Skin of body (tissue), 2 donors: Measurements from ENCODE around the gene MMAB. TPM values are rescaled to one million over a fixed set of nuclear protein-coding genes. Genes with fewer than 3 reads are reported as not detected.

Experiments
- DNase-seq: peaks from one replicate; lab custom pipeline; 2025; lab: John Stamatoyannopoulos, UW
- total RNA-seq: library from RNA; depleted of rRNA; stranded (reverse); fragments of >200 nt; gene quantifications from one replicate; pipeline ENCODE4 v1.2.3, GENCODE V29; 2014

MMAB gene
- total RNA-seq, 1 donor from 2014 or later = 17.9 TPM

- DNase-seq = no peak
Observed at GRCh38 chr12:109586385-109587296, 13.3 kb upstream of the MMAB start.

- no peak for DNase-seq
Observed at GRCh38 chr12:109583733-109584132, 10.4 kb upstream of the MMAB start.

DNA sequence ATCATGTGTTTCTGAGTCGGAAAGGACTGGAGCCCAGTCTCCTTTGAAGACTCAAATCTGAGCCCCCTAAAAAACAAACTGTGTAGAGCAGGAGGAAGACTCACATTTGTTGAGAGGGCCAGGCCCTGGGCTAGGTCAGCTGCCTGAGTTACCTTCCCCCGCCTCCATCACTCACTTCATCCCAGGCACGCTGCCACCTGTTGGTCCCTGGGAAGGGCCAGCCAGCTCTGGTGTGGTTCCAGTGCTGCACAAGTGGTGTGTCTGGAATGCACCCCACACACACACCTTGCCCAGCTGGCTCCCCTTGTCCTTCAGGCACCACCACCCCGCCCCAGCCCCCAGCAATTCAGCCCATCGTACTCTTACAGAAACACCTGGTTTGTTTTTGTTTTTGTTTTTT is 9.3 kb upstream of the MMAB start:
- DNase-seq = no peak

DNA sequence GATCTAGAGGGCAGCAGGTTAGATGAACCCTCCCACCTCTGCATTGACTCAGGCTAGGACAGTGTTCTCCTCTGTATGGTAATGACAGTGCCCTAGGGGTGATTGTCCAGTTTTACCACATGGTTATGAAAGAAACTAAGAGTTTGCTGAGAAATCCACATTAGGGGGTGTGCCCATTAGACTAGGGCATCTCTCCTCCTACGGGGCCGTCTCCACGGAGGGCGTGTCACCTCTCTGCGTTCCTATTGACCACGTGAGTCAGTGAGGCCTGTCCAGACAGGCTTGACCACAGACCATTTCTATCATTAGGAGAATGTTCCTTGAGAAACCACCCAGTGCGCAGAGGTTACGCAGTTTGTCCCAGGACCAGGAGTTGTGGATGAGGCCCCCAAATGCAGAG is 8.6 kb upstream of the MMAB start:
- DNase-seq = no peak

DNA sequence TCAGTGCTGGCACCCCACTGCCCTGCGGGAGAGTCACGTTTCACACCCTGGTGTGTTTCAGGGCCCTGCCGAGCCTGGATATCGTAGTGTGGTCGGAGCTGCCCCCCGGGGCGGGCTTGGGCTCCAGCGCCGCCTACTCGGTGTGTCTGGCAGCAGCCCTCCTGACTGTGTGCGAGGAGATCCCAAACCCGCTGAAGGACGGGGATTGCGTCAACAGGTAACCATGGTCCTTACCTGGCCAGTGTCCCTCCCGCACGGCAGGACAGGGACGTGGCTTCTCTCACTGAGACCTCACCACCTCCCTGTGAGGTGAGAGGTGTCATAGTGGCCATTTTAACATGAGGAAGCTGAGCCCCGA is 8.0 kb upstream of the MMAB start:
- no peak for DNase-seq

DNA sequence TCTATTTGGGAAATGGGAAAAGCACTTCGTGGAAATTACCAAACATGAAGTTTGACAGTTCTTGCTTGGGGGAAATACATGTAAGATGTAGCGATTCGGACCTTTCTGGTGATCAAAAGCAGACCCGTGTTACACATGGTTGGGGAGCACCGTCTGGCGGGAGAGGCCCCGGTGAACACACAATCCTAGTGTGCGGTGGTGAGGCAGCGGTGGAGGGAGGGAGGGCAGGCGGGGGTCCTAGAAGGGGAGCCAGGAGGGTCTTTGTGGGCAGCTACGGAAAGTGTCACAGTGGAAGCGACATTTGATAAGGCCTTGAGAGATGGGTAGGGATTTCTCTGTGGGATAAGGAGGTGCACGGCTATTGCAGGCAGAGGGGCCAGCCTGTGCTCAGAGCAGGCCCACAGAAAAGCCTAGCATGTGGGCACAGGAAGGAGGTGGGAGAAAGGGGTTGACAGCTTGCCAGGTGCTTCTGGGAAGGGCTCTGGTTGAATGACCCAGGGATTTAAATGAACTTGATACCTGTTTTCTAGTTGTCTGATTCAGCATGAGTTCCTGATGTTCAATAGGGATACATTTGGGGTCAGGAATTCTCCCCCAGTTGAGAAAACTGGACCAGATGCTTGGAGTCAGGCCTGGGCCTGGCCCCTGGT is 7.5 kb upstream of the MMAB start:
- no peak for DNase-seq

- DNase-seq = no peak
Observed at GRCh38 chr12:109580272-109580671, 7.0 kb upstream of the MMAB start.

- no peak for DNase-seq
Observed at GRCh38 chr12:109579639-109580038, 6.3 kb upstream of the MMAB start.

DNA sequence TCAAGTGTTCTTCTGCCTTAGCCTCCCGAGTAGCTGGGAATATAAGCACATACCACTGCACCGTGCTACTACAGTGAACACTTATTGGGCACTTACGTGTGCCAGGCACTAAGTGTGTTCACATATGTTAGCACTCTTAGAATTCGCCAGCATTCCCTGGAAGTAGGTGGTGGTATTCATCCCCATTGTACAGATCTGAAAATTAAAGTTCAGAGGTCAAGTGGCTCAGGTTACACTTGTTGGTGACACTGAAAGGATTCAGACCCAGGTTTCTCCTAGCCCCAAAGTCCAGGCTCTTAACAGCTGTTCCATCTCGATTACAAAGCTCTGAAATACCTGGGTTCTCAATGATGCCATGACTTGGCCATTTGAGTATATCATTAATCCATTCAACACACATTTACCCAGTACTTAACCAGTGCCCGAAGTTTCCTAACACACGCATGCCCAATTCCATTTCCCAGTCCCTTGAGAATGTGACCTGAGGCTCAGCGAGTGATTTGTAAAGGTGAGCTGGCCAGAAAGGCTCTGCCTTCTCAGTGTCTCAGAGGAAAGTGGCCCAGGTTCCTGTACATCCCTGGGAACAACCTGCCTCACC is 5.1 kb upstream of the MMAB start:
- DNase-seq = no peak

- DNase-seq = no peak
Observed at GRCh38 chr12:109577311-109577710, 4.0 kb upstream of the MMAB start.

DNA sequence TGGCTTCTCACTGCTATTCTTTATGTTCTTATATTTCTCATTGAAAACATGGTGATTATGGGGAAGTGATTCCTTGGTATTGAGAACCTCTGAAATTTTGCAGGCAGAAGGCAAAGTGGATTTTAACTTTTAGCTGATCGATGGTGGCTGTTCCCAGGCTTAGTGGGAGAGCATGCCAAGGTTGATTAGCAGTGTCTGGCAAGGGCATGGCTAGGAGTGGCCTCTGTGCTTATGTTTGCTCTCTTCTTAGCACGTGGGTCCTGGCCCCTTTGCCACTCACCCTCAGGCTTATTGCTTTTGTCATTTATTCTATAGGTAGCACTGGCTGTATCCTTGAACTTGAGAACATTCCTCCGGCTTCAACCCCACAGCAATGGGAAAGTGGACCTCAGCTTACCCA is 2.4 kb upstream of the MMAB start:
- no peak for DNase-seq

DNA sequence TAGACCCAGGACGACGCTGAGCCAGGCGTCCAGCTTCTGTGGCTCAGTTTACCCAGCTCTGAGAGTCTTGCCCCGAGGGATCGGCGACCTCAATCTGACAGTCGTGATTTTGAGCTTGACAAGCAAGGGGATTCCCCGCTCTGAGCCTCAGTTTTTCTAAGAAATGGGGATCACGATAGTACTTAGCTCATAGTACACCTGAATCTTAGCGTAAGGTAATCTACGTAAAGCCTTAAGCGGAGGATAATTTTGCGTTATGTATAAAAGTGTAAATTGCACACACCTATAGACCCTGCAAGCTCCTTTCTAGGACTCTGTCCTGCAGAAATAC is 575 bp upstream of the MMAB start:
- DNase-seq = no peak

- DNase-seq = no peak
Observed at GRCh38 chr12:109572506-109572845, 828 bp downstream of the MMAB start.

DNA sequence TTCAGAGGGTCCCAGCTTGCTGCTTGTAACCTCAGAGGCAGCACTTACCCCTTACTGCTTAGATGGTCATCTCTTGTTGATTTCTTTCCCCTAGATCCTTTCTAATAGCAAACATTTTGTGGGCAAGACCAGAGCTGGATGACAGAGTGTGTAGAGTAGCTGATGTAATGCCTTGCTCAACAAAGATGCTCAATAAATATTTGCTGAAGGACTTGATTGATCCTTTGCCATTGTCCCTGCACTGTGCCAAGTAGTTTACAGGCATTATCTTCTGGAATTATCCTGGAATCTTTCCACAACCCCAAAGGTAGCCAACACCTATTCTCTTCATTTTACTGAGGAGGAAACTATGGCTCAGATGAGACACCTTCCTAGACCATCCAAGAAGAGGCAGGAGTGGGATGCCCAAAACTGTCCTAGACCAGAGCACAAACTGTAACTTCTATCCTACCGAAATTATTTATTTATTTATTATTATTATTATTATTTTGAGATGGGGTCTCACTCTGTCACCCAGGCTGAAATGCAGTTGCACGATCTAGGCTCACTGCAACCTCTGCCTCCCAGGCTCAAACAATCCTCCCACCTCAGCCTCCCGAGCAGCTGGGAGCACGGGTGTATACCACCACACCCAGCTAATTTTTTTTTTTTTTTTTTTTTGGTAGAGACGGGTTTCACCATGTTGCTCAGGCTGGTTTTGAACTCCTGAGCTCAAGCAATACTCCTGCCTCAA is 1.4 kb downstream of the MMAB start:
- DNase-seq = no peak

- no peak for DNase-seq
Observed at GRCh38 chr12:109568486-109568885, 4.8 kb downstream of the MMAB start.

GRCh38 chr12:109567967-109568366 is 5.3 kb downstream of the MMAB start:
- no peak for DNase-seq

DNA sequence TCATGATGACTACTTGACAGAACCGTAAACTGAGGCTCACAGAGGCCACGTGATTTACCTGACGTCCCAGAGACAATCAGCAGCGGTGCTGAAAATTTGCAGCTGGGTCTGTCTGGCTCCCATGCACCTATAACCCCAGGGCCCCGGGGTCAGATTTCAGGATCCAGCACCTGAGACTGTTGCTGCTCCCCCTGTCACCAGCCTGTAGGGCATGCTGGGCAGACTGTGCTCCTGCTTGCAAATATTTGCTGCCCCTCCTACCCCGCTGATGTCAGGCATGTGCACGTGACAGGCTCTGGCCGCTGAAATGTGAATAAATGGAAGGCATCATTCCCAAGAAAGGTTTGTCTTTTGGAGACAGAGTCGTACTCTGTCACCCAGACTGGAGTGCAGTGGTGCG is 6.0 kb downstream of the MMAB start:
- no peak for DNase-seq

DNA sequence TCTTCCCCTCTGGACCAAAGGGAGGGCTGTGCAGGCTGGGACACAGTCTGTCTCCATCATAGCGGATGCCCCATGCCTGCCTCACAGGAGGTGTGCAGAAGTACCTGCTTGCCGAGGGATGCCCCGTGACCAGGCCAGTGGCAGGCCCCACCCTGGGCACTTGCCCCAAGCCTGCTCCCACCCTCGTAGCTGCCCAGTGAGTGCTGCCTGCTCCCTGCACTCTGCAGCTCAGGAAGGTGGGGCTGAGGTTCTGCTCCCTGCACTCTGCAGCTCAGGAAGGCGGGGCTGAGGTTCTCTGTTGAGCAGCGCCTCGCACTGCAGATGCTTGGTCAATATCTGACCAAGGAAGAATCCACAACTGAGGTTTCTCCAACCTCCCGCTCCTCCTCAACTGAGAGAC is 6.9 kb downstream of the MMAB start:
- DNase-seq = no peak

DNA sequence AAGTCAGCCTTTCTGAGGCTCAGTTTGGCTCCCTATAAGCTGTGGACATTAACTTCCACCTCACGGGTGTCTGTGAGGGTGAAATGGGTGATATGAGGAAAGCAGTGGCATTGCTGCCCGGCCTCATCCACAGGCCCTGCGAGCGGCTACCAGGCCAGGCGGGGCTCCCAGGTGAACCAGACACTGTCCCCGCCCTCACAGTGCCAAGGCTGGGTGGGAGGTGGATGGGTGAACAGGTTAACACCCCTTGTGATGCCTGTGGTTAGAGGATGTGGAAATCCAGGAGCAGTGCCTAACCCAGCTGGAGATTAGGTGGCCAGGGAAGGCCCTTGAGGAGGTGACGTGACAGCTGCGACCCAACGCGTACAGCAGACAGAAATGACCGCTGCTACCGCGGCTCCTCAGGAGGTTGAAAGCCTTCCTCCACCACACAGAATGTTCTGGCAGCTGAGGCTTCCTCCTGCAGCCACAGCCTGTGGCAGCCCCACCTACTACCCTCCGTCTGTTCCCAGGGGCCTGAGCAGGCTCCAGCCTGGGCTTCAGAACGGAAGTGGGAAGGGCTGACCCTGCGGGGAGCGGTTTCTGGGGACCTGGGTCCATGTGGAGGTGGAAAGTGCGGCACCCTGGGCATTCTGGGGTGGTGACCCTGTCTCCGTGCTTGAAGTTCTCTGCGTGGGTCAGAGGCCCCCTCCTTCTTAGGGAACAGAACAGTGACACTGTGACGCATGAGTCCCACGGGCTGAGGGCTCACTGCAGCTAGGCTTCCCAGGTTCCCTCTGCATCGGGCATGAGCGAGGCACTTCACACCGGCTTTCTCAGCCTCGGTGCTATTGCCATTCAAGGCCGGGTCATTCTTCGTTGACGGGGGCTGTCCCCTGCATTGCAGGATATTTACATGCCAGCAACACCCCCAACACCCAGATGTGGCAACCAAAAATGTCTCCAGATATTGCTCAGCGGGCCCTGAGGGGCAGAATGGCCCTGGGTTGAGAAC is 9.7 kb downstream of the MMAB start:
- no peak for DNase-seq

DNA sequence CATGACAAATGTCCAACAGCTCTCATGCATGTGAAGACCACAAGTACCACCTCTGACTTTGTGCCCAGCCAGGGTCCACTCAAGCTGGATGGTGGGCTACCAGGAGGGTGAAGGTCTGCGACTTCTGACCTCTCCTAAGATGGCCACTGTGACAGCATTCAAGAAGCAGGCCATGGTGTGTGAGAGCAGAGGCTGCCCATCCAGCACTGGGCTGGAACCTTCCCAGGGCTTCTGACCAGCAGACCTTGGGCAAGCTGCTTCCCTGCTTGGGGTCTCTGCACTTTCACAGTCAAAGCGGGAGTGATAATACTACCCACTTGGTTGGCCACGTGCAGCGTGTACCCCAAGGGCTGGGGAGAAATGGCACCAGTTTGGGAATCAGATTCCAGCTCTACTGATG is 10.4 kb downstream of the MMAB start:
- no peak for DNase-seq

GRCh38 chr12:109561711-109562030 is 11.6 kb downstream of the MMAB start:
- DNase-seq = no peak
